ENCODE measurements around the gene HEPACAM.

HEPACAM gene

DNA sequence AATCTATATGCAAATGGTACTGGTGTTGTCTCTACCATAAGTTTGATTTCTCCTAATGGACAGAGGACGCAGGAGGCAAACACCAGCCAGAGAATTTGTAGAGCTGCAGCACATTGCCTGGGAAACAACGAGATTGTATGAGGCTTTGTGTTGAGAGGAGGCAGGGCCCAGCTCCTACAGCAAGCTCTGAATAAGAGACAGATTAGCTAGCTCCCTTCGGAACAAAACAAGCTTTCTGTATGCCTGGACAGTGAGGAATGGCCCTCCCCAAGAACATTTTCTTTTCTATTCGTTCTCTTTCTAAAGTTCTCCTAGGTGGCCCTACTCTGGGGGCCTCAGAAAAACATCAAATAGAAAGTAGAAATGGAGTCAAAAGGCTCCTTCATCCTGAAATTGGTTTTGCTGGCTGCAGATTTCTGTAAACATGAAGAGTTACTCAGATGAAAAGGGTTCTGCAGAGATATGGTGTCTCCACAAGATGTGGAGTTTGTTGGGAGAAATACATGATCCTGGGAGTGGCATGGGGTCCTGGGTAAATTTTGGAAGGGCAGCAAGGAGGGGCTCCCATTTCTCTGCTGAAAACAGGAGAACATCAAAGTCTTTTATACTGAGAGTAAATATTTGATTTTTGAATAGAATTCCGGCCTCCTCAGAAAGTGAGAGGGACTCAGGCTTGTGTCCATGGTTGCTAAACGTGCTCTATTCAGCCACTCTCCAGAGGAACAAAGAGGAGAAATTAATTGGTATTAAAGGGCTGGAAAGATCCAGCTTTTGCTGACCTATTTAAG is 6.8 kb upstream of the HEPACAM start:
- no peak for DNase-seq

DNA sequence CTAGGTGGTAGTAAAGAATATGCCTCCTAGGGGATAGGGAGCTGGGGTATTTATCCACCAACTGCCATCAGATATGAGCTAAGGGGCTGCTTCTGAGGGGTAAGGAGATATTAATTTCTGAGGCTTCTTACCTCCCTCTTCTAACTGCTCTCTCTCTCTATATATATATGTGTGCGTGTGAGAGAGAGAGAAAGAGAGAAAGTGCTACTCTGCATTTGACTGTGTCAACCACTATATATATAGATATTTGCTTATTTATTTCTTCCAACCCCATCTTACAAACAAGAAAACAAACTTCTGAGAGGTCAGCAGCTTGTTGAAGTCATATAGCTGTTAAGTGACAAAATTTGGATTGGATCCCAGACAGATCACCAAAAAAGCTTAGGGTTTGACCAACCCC is 5.9 kb upstream of the HEPACAM start:
- no peak for DNase-seq

DNA sequence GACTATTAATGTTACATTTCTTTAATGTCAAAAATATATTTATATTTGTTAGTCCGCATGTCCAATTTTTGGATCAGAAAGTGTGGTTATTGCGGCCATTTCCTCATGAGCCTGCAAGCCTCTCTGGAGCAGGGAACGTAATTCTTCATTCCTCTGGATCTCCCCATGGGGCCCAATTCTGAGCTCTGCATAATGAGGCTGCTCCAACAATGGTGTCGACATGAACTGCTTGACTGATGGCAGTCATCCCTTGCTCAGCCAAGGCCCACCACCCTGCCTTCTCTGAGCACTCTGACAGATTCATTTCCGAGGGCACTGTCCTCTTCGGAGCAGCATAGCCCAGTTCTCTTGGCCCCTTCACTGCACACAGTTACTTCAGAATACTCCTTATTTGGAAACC is 3.1 kb upstream of the HEPACAM start:
- no peak for DNase-seq

DNA sequence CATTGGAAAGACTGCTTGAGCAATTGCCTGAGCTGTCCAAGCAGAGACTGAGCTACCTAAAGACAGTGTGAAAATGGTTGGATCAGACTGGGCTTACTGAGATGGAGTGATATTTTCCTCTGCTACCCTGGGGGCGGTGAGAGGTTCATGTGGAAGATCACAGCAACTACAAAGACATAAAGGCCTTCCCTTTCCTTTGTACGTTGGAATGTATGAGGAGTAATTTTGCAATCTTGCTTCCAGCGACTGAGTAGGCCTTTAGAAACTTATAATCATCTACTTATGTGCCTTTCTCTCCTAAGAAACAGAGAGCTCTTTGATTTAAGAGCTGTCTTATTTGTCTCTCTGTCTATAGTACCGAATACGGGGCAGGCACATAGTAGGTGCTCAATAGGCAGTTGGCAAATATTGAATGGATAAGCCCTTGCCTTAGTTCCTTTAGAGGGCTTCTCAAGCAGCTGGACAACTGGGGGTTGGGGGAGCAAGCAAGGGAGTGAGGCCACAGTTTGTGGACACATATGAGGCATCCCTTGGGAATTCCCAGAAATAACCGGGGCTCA is 2.4 kb upstream of the HEPACAM start:
- no peak for DNase-seq

DNA sequence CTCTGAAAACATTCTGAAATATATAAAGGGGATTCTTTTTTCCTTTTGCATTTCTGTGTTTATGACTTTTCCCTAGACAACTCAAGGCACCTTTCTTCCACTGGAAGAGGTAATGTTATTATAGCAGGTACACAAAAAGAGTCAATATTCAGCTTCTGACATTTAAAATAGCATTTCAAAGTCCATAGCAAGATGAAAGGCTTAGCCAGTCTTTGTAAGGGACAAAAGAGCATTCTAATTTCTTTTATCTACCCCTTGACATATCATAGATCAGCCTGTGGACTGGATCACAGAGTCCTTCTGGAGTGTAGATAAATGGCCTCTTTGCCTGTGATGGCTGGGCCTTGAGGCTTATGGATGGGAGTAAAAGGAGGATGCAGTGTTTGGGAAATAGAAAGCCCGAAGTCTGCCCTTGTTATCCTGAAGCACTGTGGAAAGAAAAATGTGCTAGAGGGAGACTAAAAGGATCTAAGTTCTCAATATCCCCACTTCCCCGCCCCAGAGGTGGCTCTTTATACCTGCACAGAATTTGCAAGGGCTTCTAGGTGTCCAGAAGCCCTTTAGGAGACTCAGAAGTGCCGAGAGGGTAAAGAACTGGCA is 1.6 kb upstream of the HEPACAM start:
- no peak for DNase-seq

DNA sequence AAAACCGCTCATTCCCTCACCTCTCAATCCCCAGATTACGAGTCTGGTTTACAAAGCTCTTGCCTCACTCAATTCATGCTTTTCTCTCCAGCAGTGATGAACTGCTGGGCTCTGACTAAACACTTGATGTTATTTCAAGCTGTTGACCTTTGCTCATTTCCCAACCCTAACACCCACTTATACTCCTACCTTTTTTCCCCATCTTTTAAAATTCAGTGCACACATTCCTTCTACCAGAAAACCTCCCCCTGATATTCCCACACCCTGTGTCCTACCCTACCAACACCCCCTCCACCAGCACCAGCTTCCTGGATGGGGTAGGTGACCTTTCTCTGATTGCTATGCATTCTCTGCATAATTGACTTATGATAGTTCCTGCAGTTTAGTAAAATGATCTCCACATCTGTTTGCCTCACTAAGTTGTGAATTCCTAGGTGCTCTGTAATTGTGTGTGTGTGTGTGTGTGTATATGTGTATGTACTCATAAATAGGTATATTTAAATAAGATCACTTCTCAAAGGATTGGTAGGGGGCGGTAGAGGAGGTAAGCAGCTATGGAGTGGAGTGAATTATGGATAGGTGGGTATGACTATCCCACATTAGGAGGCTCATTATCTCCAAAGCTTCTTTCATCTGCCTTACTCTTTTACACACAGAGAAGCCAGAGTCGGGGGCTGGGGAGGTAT is 842 bp downstream of the HEPACAM start:
- no peak for DNase-seq

DNA sequence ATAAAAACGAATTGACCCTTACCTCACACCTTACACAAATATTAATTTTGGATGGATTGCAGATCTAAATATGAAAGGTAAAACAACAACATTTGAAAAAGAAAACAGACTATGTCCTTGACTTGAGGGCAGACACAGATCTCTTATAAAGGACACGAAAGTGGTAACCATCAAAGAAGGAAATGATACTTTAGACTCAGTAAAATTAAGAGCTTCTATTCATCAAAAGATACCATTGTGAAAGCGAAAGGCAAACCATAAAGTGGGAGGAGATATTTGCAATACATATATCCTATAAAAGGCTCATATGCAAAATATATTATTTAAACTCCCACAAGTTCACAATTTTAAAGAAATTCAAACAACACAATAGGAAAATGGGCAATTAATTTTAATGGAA is 5.0 kb downstream of the HEPACAM start:
- DNase-seq: no peak

DNA sequence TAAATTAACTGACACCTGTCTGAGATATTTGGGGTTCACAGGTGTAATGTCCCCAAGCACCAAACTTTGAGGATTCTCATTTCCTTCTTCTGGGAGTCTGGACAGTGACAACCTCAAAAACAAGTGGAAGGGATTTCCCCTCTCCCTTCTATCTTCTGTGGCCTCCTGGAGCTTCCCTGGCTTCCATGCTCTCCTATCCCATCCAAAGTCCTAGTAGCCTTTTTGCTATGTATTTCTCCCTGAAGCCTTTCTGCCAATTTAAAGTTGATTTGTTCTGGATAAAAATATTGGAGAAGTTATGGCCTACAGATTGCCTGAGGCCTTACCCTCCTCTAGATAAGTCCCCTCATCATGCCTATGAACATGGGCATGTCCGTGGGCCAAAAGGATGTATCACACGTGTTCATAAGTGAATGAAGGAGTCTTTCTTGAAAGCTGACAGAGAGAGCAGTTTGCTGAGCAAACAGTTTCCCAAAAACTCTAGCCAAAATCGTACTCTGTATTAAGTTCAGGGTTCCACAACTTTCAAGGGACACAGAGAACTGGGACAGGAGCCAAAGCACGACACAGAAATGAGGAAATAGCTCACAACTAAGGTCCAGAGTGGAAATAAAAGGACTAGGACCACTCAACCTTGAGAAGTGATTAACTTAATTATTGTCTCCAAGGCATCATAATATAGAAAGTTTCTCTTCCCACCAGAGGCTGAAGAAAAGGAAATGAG is 6.7 kb downstream of the HEPACAM start:
- no peak for DNase-seq

GRCh38 chr11:124923296-124923695 is 12.6 kb downstream of the HEPACAM start:
- no peak for DNase-seq

GRCh38 chr11:124922831-124923230 is 13.0 kb downstream of the HEPACAM start:
- DNase-seq: no peak

DNA sequence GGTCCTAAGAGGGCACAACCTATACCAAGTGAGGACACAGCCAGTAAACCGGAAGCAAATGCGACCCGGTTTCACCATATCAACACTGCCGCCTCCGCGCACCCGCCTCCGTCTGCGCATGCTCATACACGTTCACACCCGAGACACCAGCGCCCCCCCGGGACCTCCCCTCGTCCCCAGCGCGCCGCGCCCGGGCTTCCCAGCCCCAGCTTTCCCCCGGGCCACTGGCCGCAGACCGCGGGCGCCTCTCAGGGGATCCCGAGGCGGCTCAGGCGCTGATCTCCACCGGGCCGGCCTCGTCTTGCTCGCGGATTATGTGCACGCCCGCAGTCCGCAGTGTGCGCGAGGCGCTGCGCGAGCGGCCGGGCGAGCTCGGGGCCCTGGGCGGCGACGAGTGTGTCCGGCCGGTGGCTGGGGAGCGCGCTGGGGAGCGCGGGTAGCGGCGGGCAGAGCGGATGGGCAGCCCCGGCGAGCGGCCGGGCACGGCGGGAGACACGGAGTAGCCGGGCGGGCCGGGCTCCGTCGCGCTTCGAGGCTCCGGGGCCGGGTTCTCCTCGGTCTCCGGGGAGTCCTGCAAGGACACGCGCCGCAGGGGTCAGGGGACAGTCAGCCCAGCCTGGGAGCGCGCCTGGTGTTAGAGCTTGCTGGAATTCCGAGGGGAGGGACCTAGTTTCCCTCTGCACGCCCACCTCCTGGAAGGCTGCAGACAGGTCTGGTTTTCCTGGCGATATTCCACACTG is 14.8 kb downstream of the HEPACAM start:
- peak; percentile 84 for DNase-seq

DNA sequence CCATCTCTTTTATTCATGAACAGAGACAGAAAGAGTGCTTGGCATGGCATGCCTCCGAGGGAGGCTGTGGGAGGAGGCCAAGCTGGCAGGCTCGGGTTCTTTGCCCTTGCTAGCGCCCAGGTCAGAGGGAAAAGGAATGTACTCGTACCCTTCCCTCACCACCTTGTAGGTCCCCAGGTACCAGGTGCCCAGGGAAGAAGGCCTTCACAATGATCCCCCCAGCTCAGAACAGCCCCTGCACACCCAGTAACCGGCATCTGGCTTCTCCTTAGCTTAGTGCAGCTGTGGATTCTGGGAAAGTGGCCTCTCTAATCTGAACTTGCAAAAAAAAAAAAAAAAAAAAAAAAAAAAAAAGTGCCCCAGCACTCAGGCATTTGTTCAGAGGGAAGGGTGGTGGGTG is 15.5 kb downstream of the HEPACAM start:
- DNase-seq: no peak

DNA sequence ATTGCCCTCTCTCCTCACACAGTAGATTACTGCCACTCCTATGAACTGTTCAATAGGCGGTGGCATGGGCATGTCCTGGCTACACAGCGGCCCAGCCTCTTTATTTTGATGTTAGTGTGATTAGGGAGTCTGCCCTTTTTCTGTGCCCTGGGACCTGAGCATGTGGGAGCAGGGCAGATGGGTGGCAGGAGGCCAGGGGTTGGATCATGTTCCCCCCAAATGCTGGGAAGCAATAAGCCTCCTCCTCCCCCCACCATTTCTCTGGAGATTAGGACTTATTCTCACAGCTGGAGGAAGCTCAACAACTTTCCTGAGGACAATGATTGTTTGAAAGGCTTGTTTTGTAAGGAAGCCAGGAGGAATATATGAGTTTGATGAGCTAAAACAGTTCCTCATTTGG is 15.9 kb downstream of the HEPACAM start:
- DNase-seq: no peak

GRCh38 chr11:124918950-124919349 is 16.9 kb downstream of the HEPACAM start, which contains the start of gene HEPN1:
Gene HEPN1 (plus strand): TSS chr11:124919250.
- no peak for DNase-seq

DNA sequence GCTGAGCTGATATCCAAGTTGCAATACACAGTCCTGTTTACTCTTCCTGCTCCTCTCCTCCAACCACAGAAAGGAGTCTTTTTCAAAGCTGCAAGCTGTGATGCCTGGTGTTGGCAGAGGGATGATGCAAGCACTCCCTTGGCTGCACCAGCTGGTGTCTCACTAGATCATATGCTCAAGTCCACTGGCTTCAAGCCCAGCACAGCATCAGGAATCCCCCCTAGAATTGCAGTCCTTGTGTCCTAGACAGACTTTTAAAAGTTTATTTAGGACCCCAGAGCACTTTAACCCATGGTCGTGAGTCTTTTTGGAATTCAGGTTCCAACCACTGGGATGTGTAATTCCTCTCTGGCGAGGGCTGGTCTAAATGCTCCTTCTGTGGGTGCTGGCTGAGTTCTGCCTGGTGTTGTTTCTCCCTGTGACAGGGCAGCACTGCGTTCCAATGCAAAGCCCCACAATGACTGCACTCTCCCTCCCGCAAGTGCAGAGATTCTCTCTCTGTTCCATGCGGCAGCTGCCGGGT is 18.7 kb downstream of the HEPACAM start:
- DNase-seq: no peak

DNA sequence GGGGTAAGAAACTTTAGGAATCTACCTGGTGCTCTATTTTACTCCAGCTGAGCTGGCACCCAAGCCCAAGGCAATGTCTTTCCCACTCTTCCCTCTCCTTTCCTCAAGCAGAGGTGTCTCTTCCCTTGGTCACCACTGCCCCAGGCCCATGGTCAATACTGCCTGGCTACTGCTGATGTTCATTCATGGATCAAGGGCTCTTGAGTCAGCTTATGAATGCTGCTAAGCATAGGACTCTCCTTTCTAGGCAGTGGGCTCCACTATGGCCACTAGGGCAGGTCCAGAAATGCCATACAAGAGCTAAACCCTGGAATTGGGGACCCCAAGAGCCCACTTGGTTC is 19.5 kb downstream of the HEPACAM start:
- no peak for DNase-seq

GRCh38 chr11:124915541-124916369 is 20.1 kb downstream of the HEPACAM start:
- no peak for DNase-seq

DNA sequence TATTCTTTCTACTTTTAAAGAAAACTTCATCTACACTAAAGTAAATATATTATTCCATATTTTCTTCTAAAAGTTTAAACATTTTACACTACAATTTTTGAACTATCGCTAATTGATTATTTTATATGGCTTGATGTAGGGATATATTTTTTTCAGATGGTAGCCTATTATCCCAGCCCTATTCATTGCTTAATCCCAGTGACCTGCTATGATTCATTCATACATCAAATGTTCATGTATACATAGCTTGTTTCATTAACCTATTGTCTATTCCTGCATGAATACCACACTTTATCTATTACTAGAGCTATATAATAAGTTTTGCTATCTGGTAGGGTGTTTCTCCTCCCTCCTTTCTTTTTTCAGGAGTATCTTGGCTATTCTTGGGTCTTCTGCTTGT is 33.2 kb downstream of the HEPACAM start:
- DNase-seq: no peak

DNA sequence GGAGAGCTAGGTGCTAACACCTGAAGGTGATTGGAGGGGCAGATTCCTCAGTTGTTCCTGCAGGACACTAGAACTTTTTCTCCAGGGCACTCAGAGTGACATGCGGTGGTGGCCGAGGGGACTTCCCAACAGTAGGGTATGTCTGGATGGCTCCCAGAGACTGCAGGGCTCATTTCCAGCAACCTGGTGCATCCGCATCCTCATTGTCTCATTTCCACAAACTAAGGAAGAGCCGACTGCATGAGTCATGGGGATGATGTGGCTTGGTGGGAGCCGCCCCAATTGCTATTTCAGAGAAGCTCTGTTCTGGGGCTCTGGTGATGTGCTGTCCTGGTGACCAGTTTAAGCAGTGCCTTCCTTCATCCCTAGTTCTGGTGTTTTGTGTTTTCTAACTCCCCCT is 35.4 kb downstream of the HEPACAM start:
- DNase-seq: peak; percentile 0

DNA sequence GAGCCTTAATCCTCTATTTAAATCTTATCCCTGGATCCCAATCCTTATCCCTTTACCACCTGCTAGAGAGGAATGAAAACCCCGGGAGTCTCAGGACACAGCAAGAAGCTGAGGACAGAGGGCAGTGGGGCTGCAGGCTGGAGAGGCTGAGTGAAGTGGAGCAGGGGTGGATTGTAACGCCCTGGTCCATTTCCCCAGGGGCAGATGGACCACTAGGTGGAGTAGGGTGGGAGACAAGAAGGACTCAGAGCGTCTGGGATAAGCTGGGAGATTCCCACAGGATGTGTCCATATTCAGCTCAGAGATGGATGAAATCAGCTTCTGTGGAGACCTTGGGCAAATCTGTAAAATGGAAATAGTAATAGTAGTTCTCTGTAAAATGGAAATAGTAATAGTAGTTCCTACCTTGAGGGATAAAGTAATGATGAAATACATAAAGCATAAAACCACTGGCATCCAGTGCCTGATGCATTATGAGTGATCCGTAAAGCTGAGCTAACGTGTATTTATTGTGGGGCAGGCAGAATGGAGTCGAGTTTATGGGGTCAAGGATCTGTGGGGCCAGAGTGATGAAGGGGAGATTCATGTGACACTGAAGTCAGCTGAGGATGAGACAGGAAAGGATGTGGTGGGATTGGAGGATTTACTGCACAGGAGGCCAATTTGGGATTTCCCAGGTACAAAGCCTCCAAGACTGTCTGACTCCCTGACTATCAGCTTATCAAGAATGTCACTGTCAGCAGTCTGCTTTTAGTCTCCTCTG is 36.3 kb downstream of the HEPACAM start:
- peak; percentile 13 for DNase-seq

DNA sequence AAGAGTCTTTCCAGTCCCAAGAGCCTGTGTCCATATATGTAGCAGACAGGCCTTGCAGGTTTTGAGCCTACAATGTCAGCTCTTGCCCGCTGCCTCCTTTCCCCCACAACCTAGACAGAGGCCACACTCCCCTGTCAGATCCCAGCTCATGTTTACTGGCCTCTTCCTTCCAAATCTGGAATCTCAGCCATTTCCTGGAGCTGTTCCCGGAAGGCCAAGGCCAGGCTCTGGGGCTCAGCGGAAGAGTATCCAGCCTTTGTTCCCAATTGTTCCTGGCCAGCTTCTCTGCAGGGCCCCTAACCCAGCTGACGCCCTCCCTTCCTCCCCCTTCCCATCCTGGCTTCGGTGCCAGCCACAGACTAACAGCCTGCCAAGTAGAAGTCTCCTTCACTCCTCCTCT is 37.1 kb downstream of the HEPACAM start:
- peak; percentile 6 for DNase-seq
